WTC11 (cell line): ENCODE measurements around the gene ADGRE2. TPM values are rescaled to one million over a fixed set of nuclear protein-coding genes. Genes with fewer than 3 reads are reported as not detected.

Experiments
- ATAC-seq: fragments of 200-7000 bp; cut with Tn5 transposase; 2 replicates; pipeline ENCODE4 v1.10.0; 2021; ENCODE audit warnings: mild to moderate bottlenecking, moderate library complexity
- CTCF ChIA-PET: fragments of 300-600 bp; sonication (Branson Sonifier 250); formaldehyde crosslinking; loops from one replicate; lab custom pipeline; 2021; ENCODE audit warnings: antibody characterized with exemption; lab: Charles Lee
- POLR2A ChIA-PET: fragments of 350-600 bp; sonication (Branson Sonifier 250); formaldehyde crosslinking; loops from one replicate; lab custom pipeline; 2021; ENCODE audit warnings: antibody characterized with exemption; lab: Charles Lee
- DNase-seq: peaks from one replicate; pipeline ENCODE4 v3.0.0; 2021; ENCODE audit warnings: low spot score
- H3K27ac Mint-ChIP-seq: 2 replicates; pipeline ENCODE4 v1.8.0; 2021; ENCODE audit warnings: mixed read lengths
- H3K27me3 Mint-ChIP-seq: 2 replicates; pipeline ENCODE4 v1.8.0; 2021; ENCODE audit warnings: low read depth, mild to moderate bottlenecking, moderate library complexity, mixed read lengths
- H3K36me3 Mint-ChIP-seq: 2 replicates; pipeline ENCODE4 v1.8.0; 2021; ENCODE audit warnings: mixed read lengths
- H3K4me1 Mint-ChIP-seq: 2 replicates; pipeline ENCODE4 v1.8.0; 2022; ENCODE audit warnings: mixed read lengths
- H3K4me3 Mint-ChIP-seq: 2 replicates; pipeline ENCODE4 v1.8.0; 2021; ENCODE audit warnings: mild to moderate bottlenecking, moderate library complexity, mixed read lengths
- H3K9me3 Mint-ChIP-seq: 2 replicates; pipeline ENCODE4 v1.8.0; 2021; ENCODE audit warnings: mixed read lengths
- CREM ChIP-seq: sonication (generic); formaldehyde crosslinking; IDR thresholded peaks from 2 replicates; pipeline ENCODE4 v1.8.1; 2022; ENCODE audit warnings: mild to moderate bottlenecking, missing genetic modification reagents, moderate library complexity
- FOXK1 ChIP-seq: sonication (generic); formaldehyde crosslinking; IDR thresholded peaks from 2 replicates; pipeline ENCODE4 v1.8.0; 2022; ENCODE audit warnings: mild to moderate bottlenecking, moderate library complexity, missing genetic modification reagents
- GABPB1 ChIP-seq: sonication (generic); formaldehyde crosslinking; IDR thresholded peaks from 2 replicates; pipeline ENCODE4 v1.8.1; 2023; ENCODE audit warnings: mild to moderate bottlenecking, missing genetic modification reagents
- KAT7 ChIP-seq: sonication (generic); formaldehyde crosslinking; IDR thresholded peaks from 2 replicates; pipeline ENCODE4 v1.8.1; 2023; ENCODE audit warnings: missing genetic modification reagents, mild to moderate bottlenecking, borderline replicate concordance
- NR1H2 ChIP-seq: sonication (generic); formaldehyde crosslinking; IDR thresholded peaks from 2 replicates; pipeline ENCODE4 v1.9.0; 2021; ENCODE audit warnings: mild to moderate bottlenecking, moderate library complexity, missing genetic modification reagents
- OVOL2 ChIP-seq: fragments of 250-450 bp; sonication (Bioruptor Pico); IDR thresholded peaks from 2 replicates; pipeline ENCODE4 v1.9.0; 2021; ENCODE audit warnings: mild to moderate bottlenecking, borderline replicate concordance
- SP1 ChIP-seq: sonication (generic); formaldehyde crosslinking; conservative IDR thresholded peaks from 2 replicates; pipeline ENCODE4 v1.8.1; 2022; ENCODE audit warnings: missing genetic modification reagents
- TEAD1 ChIP-seq: sonication (generic); formaldehyde crosslinking; IDR thresholded peaks from 2 replicates; pipeline ENCODE4 v1.8.0; 2022; ENCODE audit warnings: mild to moderate bottlenecking, missing genetic modification reagents
- ZNF121 ChIP-seq: sonication (generic); formaldehyde crosslinking; IDR thresholded peaks from 2 replicates; pipeline ENCODE4 v1.8.0; 2023; ENCODE audit warnings: missing genetic modification reagents
- ZNF138 ChIP-seq: sonication (generic); formaldehyde crosslinking; conservative IDR thresholded peaks from 2 replicates; pipeline ENCODE4 v1.8.1; 2022; ENCODE audit warnings: mild to moderate bottlenecking, moderate library complexity, missing genetic modification reagents
- ZNF219 ChIP-seq: sonication (generic); formaldehyde crosslinking; IDR thresholded peaks from 2 replicates; pipeline ENCODE4 v1.8.0; 2023; ENCODE audit warnings: missing genetic modification reagents, mild to moderate bottlenecking, borderline replicate concordance
- ZNF396 ChIP-seq: fragments of 250-450 bp; sonication (Bioruptor Pico); IDR thresholded peaks from 2 replicates; pipeline ENCODE4 v1.8.0; 2021; ENCODE audit warnings: mild to moderate bottlenecking, moderate library complexity, borderline replicate concordance
- ZNF416 ChIP-seq: fragments of 250-450 bp; sonication (Bioruptor Pico); IDR thresholded peaks from 2 replicates; pipeline ENCODE4 v1.9.0; 2021; ENCODE audit warnings: mild to moderate bottlenecking, inconsistent platforms
- total RNA-seq: library from RNA; stranded (reverse); gene quantifications from 3 replicates; pipeline ENCODE4 v1.2.3, GENCODE V29; 2021
- TF ChIP-seq, protein P1 (sequence below): sonication (generic); formaldehyde crosslinking; IDR thresholded peaks from 2 replicates; pipeline ENCODE4 v1.8.1; 2022; ENCODE audit warnings: mild to moderate bottlenecking, missing genetic modification reagents, moderate library complexity, borderline replicate concordance
- TF ChIP-seq, protein P2 (sequence below): sonication (generic); formaldehyde crosslinking; IDR thresholded peaks from 2 replicates; pipeline ENCODE4 v1.8.0; 2023; ENCODE audit warnings: mild to moderate bottlenecking, missing genetic modification reagents
- TF ChIP-seq, protein P3 (sequence below): sonication (generic); formaldehyde crosslinking; IDR thresholded peaks from 2 replicates; pipeline ENCODE4 v1.8.0; 2022; ENCODE audit warnings: mild to moderate bottlenecking, missing genetic modification reagents
- TF ChIP-seq, protein P4 (sequence below): fragments of 250-450 bp; sonication (Bioruptor Pico); IDR thresholded peaks from 2 replicates; pipeline ENCODE4 v2.1.2; 2022; ENCODE audit warnings: mild to moderate bottlenecking, moderate library complexity
- TF ChIP-seq, protein P5 (sequence below): sonication (generic); formaldehyde crosslinking; IDR thresholded peaks from 2 replicates; pipeline ENCODE4 v1.8.1; 2023; ENCODE audit warnings: mild to moderate bottlenecking, missing genetic modification reagents, moderate library complexity
- TF ChIP-seq, protein P6 (sequence below): sonication (generic); formaldehyde crosslinking; IDR thresholded peaks from 2 replicates; pipeline ENCODE4 v1.8.0; 2023; ENCODE audit warnings: missing genetic modification reagents, mild to moderate bottlenecking, borderline replicate concordance

Gene ADGRE2
- total RNA-seq, 1 experiment from 2014 or later, result 4.0 TPM

DNA sequence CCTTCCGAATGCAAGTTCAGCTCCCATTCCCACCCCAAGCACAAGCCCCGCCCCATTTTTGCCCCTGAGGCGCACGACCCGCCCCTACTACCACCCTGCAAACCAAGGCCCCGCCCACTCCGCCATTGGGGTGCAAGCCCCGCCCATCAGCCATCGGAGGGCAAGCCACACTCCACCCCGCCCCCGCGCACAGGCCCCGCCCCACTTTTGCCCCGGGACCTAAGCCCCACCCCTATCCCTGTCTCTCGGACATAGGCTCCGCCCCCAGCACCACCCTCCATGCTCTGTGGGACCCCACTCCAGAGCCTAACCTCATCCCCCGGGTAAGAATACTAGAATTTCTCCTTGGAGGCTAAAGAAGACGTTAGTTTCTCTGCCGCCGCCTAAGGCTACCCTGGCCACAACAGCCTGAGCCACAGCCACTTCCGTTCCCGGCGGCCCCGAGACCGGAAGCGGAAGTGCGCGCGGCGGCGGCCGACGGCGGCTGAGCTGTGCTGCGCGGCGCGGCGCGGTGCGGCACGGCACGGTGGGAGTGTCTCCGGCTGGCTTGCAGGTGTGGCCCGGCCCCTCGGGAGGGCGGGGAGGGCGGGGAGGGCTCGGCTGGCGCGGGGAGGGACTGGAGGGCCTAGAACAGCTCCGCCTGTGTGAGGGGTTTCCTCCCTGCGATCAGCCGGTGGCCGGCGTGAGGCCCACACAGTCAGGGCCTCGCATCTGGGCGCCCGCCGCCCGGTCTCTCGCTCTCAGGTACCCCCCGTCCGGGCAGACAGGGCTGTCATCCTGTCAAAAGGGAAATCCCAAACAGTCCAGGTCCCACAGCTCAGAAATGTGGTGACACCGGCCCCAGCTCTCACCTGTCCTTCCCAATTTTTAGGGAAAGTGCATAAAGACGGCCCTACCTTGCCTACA is 88.5 kb downstream of the ADGRE2 start, which contains the start of gene ZNF333:
Gene ZNF333, plus strand, starts transcription at position 451 of the 906 bp plus-strand sequence. CDS start 3,444 bp downstream, outside the sequence.
- 0 out of 2 replicates have a peak, but pooled peaks cover 4% of the 10 kb centered on the region for H3K9me3 Mint-ChIP-seq
- peaks cover 4% of the 10 kb centered on the region; the same call in 1 of the 2 replicates for H3K27me3 Mint-ChIP-seq
- H3K4me1 Mint-ChIP-seq, result peaks cover 11% of the 10 kb centered on the region
- peaks cover 3% of the 10 kb centered on the region; the same call in 1 of the 2 replicates for H3K36me3 Mint-ChIP-seq
- POLR2A ChIA-PET, result interaction anchor here (0.5 to 1.1 kb wide), 4 partner anchors 54 to 194 kb away, joined by 3 read pairs; partner anchors contain the start of gene NDUFB7
- H3K4me3 Mint-ChIP-seq, result peak within 1 kb of the TSS; percentile 84
- peak within 1 kb of the TSS; percentile 98 for H3K27ac Mint-ChIP-seq
- CTCF ChIA-PET, result interaction anchor here (0.5 to 9.4 kb wide), 14 partner anchors 69 to 1861 kb away, joined by 3 to 224 read pairs (median 4); partner anchors contain the start of genes ASF1B and NDUFB7
- ATAC-seq, result peak; percentile 92
- DNase-seq, result peak; percentile 100
- peak; percentile 78; the same call in 1 of the 2 replicates for TF ChIP-seq FOXK1
- TF ChIP-seq, protein P1, sequence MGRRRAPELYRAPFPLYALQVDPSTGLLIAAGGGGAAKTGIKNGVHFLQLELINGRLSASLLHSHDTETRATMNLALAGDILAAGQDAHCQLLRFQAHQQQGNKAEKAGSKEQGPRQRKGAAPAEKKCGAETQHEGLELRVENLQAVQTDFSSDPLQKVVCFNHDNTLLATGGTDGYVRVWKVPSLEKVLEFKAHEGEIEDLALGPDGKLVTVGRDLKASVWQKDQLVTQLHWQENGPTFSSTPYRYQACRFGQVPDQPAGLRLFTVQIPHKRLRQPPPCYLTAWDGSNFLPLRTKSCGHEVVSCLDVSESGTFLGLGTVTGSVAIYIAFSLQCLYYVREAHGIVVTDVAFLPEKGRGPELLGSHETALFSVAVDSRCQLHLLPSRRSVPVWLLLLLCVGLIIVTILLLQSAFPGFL, result no peak
- no peak for TF ChIP-seq KAT7
- TF ChIP-seq CREM (CRISPR knock-in tag), result peak; percentile 28; the same call in 1 of the 2 replicates
- TF ChIP-seq GABPB1, result peak; percentile 42; the same call in 1 of the 2 replicates
- peak; percentile 78 for TF ChIP-seq SP1 (CRISPR knock-in tag)

DNA sequence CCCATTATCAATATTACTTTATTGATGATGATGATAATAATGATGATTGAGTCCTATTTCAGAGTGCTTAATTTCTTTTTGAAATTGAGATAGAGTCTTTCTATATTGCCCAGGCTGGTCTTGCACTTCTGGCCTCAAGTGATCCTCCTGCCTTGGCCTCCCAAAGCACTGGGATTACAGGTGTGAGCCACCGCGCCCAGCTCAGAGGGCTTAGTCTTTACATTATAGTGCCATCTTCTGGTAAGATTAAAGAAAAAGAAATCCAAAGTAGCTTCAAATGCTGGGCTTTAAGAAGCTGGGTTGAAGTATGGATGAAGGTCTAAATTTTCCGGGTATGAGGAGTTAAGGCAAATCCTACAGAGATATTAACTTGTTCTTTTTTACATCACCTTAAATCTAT is 91.9 kb downstream of the ADGRE2 start:
- H3K9me3 Mint-ChIP-seq, result 0 out of 2 replicates have a peak, but pooled peaks cover 4% of the 10 kb centered on the region
- peaks cover 11% of the 10 kb centered on the region for H3K4me1 Mint-ChIP-seq
- POLR2A ChIA-PET, result no interaction called here
- CTCF ChIA-PET, result interaction anchor here (0.5 to 9.4 kb wide), 27 partner anchors 12 to 406 kb away, joined by 3 to 224 read pairs (median 4); partner anchors contain the start of genes ADGRE3 and NDUFB7
- ATAC-seq, result no peak
- H3K4me3 Mint-ChIP-seq, result no peak overlapping the region
- H3K36me3 Mint-ChIP-seq, result no peaks in the 10 kb centered on the region
- peak; percentile 25 for DNase-seq
- H3K27ac Mint-ChIP-seq, result no peak overlapping the region
- H3K27me3 Mint-ChIP-seq, result peaks cover 19% of the 10 kb centered on the region
- TF ChIP-seq, protein P2, sequence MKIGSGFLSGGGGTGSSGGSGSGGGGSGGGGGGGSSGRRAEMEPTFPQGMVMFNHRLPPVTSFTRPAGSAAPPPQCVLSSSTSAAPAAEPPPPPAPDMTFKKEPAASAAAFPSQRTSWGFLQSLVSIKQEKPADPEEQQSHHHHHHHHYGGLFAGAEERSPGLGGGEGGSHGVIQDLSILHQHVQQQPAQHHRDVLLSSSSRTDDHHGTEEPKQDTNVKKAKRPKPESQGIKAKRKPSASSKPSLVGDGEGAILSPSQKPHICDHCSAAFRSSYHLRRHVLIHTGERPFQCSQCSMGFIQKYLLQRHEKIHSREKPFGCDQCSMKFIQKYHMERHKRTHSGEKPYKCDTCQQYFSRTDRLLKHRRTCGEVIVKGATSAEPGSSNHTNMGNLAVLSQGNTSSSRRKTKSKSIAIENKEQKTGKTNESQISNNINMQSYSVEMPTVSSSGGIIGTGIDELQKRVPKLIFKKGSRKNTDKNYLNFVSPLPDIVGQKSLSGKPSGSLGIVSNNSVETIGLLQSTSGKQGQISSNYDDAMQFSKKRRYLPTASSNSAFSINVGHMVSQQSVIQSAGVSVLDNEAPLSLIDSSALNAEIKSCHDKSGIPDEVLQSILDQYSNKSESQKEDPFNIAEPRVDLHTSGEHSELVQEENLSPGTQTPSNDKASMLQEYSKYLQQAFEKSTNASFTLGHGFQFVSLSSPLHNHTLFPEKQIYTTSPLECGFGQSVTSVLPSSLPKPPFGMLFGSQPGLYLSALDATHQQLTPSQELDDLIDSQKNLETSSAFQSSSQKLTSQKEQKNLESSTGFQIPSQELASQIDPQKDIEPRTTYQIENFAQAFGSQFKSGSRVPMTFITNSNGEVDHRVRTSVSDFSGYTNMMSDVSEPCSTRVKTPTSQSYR (CRISPR knock-in tag), result no peak
- TF ChIP-seq, protein P3, sequence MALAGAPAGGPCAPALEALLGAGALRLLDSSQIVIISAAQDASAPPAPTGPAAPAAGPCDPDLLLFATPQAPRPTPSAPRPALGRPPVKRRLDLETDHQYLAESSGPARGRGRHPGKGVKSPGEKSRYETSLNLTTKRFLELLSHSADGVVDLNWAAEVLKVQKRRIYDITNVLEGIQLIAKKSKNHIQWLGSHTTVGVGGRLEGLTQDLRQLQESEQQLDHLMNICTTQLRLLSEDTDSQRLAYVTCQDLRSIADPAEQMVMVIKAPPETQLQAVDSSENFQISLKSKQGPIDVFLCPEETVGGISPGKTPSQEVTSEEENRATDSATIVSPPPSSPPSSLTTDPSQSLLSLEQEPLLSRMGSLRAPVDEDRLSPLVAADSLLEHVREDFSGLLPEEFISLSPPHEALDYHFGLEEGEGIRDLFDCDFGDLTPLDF, result no peak
- no peak for TF ChIP-seq NR1H2
- TF ChIP-seq ZNF138 (CRISPR knock-in tag), result no peak
- TF ChIP-seq TEAD1, result no peak
- no peak for TF ChIP-seq ZNF396
- TF ChIP-seq, protein P4, sequence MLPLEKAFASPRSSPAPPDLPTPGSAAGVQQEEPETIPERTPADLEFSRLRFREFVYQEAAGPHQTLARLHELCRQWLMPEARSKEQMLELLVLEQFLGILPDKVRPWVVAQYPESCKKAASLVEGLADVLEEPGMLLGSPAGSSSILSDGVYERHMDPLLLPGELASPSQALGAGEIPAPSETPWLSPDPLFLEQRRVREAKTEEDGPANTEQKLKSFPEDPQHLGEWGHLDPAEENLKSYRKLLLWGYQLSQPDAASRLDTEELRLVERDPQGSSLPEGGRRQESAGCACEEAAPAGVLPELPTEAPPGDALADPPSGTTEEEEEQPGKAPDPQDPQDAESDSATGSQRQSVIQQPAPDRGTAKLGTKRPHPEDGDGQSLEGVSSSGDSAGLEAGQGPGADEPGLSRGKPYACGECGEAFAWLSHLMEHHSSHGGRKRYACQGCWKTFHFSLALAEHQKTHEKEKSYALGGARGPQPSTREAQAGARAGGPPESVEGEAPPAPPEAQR (CRISPR knock-in tag), result no peak
- no peak for TF ChIP-seq ZNF219
- no peak for TF ChIP-seq ZNF121 (CRISPR knock-in tag)
- TF ChIP-seq, protein P5, sequence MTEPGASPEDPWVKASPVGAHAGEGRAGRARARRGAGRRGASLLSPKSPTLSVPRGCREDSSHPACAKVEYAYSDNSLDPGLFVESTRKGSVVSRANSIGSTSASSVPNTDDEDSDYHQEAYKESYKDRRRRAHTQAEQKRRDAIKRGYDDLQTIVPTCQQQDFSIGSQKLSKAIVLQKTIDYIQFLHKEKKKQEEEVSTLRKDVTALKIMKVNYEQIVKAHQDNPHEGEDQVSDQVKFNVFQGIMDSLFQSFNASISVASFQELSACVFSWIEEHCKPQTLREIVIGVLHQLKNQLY (CRISPR knock-in tag), result no peak
- no peak for TF ChIP-seq ZNF416 (CRISPR knock-in tag)
- TF ChIP-seq OVOL2, result no peak
- TF ChIP-seq, protein P6, sequence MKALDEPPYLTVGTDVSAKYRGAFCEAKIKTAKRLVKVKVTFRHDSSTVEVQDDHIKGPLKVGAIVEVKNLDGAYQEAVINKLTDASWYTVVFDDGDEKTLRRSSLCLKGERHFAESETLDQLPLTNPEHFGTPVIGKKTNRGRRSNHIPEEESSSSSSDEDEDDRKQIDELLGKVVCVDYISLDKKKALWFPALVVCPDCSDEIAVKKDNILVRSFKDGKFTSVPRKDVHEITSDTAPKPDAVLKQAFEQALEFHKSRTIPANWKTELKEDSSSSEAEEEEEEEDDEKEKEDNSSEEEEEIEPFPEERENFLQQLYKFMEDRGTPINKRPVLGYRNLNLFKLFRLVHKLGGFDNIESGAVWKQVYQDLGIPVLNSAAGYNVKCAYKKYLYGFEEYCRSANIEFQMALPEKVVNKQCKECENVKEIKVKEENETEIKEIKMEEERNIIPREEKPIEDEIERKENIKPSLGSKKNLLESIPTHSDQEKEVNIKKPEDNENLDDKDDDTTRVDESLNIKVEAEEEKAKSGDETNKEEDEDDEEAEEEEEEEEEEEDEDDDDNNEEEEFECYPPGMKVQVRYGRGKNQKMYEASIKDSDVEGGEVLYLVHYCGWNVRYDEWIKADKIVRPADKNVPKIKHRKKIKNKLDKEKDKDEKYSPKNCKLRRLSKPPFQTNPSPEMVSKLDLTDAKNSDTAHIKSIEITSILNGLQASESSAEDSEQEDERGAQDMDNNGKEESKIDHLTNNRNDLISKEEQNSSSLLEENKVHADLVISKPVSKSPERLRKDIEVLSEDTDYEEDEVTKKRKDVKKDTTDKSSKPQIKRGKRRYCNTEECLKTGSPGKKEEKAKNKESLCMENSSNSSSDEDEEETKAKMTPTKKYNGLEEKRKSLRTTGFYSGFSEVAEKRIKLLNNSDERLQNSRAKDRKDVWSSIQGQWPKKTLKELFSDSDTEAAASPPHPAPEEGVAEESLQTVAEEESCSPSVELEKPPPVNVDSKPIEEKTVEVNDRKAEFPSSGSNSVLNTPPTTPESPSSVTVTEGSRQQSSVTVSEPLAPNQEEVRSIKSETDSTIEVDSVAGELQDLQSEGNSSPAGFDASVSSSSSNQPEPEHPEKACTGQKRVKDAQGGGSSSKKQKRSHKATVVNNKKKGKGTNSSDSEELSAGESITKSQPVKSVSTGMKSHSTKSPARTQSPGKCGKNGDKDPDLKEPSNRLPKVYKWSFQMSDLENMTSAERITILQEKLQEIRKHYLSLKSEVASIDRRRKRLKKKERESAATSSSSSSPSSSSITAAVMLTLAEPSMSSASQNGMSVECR (CRISPR knock-in tag), result no peak
